H9 (cell line): ENCODE results near the gene NR3C2. TPM values are rescaled to one million over a fixed set of nuclear protein-coding genes. Genes with fewer than 3 reads are reported as not detected.

ENCODE experiments used
- DNase-seq: peaks from one replicate; pipeline ENCODE4 v3.0.0-alpha.2; 2017
- H2AFZ ChIP-seq: one replicate; pipeline ENCODE4 v1.6.1; 2013; ENCODE audit warnings: mild to moderate bottlenecking, low read length, control low read depth, moderate library complexity
- H2AK5ac ChIP-seq: 2 replicates; pipeline ENCODE4 v1.6.1; 2013; ENCODE audit warnings: low read length, control low read depth, mixed read lengths; ENCODE audit not compliant: insufficient read length
- H2BK120ac ChIP-seq: one replicate; pipeline ENCODE4 v1.6.1; 2013; ENCODE audit warnings: low read depth, mild to moderate bottlenecking, low read length, control low read depth, inconsistent platforms; ENCODE audit not compliant: poor library complexity, severe bottlenecking
- H2BK12ac ChIP-seq: 2 replicates; pipeline ENCODE4 v1.6.1; 2013; ENCODE audit warnings: low read length, control low read depth, mixed read lengths, low read depth; ENCODE audit not compliant: insufficient read length
- H2BK15ac ChIP-seq: 2 replicates; pipeline ENCODE4 v1.6.1; 2013; ENCODE audit warnings: low read depth, low read length, control low read depth
- H2BK20ac ChIP-seq: one replicate; pipeline ENCODE4 v1.6.1; 2013; ENCODE audit warnings: low read depth, mild to moderate bottlenecking, low read length, control low read depth, inconsistent platforms; ENCODE audit not compliant: poor library complexity, severe bottlenecking
- H2BK5ac ChIP-seq: 2 replicates; pipeline ENCODE4 v1.6.1; 2013; ENCODE audit warnings: low read length, control low read depth, mixed read lengths; ENCODE audit not compliant: insufficient read length
- H3K14ac ChIP-seq: 2 replicates; pipeline ENCODE4 v1.6.1; 2013; ENCODE audit warnings: low read length, control low read depth; ENCODE audit not compliant: insufficient read depth
- H3K18ac ChIP-seq: 2 replicates; pipeline ENCODE4 v1.6.1; 2013; ENCODE audit warnings: low read depth, mild to moderate bottlenecking, mixed read lengths, low read length, control low read depth; ENCODE audit not compliant: insufficient read length
- H3K23ac ChIP-seq: 2 replicates; pipeline ENCODE4 v1.6.1; 2013; ENCODE audit warnings: low read length, control low read depth, mixed read lengths, low read depth; ENCODE audit not compliant: insufficient read length
- H3K23me2 ChIP-seq: 2 replicates; pipeline ENCODE4 v1.6.1; 2013; ENCODE audit warnings: low read depth, mild to moderate bottlenecking, mixed read lengths, low read length, control low read depth; ENCODE audit not compliant: insufficient read length, poor library complexity, severe bottlenecking
- H3K27ac ChIP-seq: 2 replicates; pipeline ENCODE4 v1.5.1; 2013; ENCODE audit warnings: low read length, control low read depth, mixed read lengths, low read depth; ENCODE audit not compliant: insufficient read length
- H3K27me3 ChIP-seq: 2 replicates; pipeline ENCODE4 v1.6.1; 2013; ENCODE audit warnings: low read length, control low read depth, inconsistent platforms; ENCODE audit not compliant: insufficient read depth
- H3K4ac ChIP-seq: 2 replicates; pipeline ENCODE4 v1.6.1; 2013; ENCODE audit warnings: low read depth, mild to moderate bottlenecking, control low read depth, inconsistent platforms, low read length, moderate library complexity
- H3K4me1 ChIP-seq: 2 replicates; pipeline ENCODE4 v1.6.1; 2013; ENCODE audit warnings: low read length, control low read depth, inconsistent platforms; ENCODE audit not compliant: insufficient read depth
- H3K4me2 ChIP-seq: 2 replicates; pipeline ENCODE4 v1.6.1; 2013; ENCODE audit warnings: low read length, control low read depth, mixed read lengths; ENCODE audit not compliant: insufficient read length, insufficient read depth
- H3K56ac ChIP-seq: 2 replicates; pipeline ENCODE4 v1.6.1; 2013; ENCODE audit warnings: low read depth, mild to moderate bottlenecking, mixed read lengths, low read length, control low read depth; ENCODE audit not compliant: insufficient read length
- H3K79me1 ChIP-seq: 2 replicates; pipeline ENCODE4 v1.6.1; 2013; ENCODE audit warnings: low read depth, mild to moderate bottlenecking, moderate library complexity, low read length, control low read depth, inconsistent platforms; ENCODE audit not compliant: insufficient read depth, poor library complexity, severe bottlenecking
- H3K79me2 ChIP-seq: 2 replicates; pipeline ENCODE4 v1.6.1; 2013; ENCODE audit warnings: low read length, control low read depth, inconsistent platforms; ENCODE audit not compliant: insufficient read depth
- H3K9ac ChIP-seq: 2 replicates; pipeline ENCODE4 v1.6.1; 2013; ENCODE audit warnings: low read length, control low read depth, mixed read lengths; ENCODE audit not compliant: insufficient read length; ENCODE audit errors: extremely low read depth
- H3K9me3 ChIP-seq: one replicate; pipeline ENCODE4 v1.6.1; 2013; ENCODE audit warnings: low read depth, low read length, inconsistent platforms; ENCODE audit not compliant: control insufficient read depth
- H3T11ph ChIP-seq: one replicate; pipeline ENCODE4 v1.6.1; 2013; ENCODE audit warnings: mild to moderate bottlenecking, low read length, control low read depth, inconsistent platforms
- H4K20me1 ChIP-seq: one replicate; pipeline ENCODE4 v1.6.1; 2013; ENCODE audit not compliant: control insufficient read depth, insufficient read length, insufficient read depth
- H4K5ac ChIP-seq: 2 replicates; pipeline ENCODE4 v1.6.1; 2013; ENCODE audit warnings: low read depth, mild to moderate bottlenecking, mixed read lengths, low read length, control low read depth; ENCODE audit not compliant: insufficient read length
- H4K8ac ChIP-seq: replicated peaks from 2 replicates; pipeline ENCODE4 v1.6.1; 2013; ENCODE audit warnings: low read length, control low read depth, mixed read lengths, low read depth; ENCODE audit not compliant: insufficient read length
- H4K91ac ChIP-seq: 2 replicates; pipeline ENCODE4 v1.6.1; 2013; ENCODE audit warnings: low read depth, mild to moderate bottlenecking, moderate library complexity, mixed read lengths, low read length, control low read depth; ENCODE audit not compliant: insufficient read length
- H3K27ac Mint-ChIP-seq, 3 experiments: 2 replicates in 2 of 3; 3 replicates in 1 of 3; pipeline ENCODE4 v1.8.0; 2020 to 2021; ENCODE audit warnings: mixed read lengths in 3 of 3, mild to moderate bottlenecking in 1 of 3, moderate library complexity in 1 of 3
- H3K27me3 Mint-ChIP-seq: 2 replicates; pipeline ENCODE4 v1.8.0; 2021; ENCODE audit warnings: low read depth, mild to moderate bottlenecking, moderate library complexity, mixed read lengths
- H3K36me3 Mint-ChIP-seq, 3 experiments: 2 replicates in 2 of 3; 3 replicates in 1 of 3; pipeline ENCODE4 v1.8.0; 2020 to 2021; ENCODE audit warnings: low read depth in 3 of 3, mixed read lengths in 3 of 3; ENCODE audit not compliant: insufficient read depth in 1 of 3
- H3K4me1 Mint-ChIP-seq, 2 experiments: 2 replicates each; pipeline ENCODE4 v1.8.0; 2020; ENCODE audit warnings: mixed read lengths in 2 of 2
- H3K4me3 Mint-ChIP-seq, 2 experiments: 2 replicates in 1 of 2; 3 replicates in 1 of 2; pipeline ENCODE4 v1.8.0; 2020 to 2021; ENCODE audit warnings: mild to moderate bottlenecking in 2 of 2, mixed read lengths in 2 of 2, moderate library complexity in 1 of 2
- H3K9me3 Mint-ChIP-seq, 2 experiments: 2 replicates in 1 of 2; 3 replicates in 1 of 2; pipeline ENCODE4 v1.8.0; 2020; ENCODE audit warnings: mild to moderate bottlenecking in 2 of 2, mixed read lengths in 2 of 2, moderate library complexity in 1 of 2
- CTCF ChIP-seq: fragments of 200-600 bp; sonication (generic); conservative IDR thresholded peaks from 3 replicates; pipeline ENCODE4 v1.8.0; 2021; ENCODE audit warnings: antibody characterized with exemption, mild to moderate bottlenecking
- WGBS: extraction: QIAGEN DNeasy Blood & Tissue Kit; methylation state at CpG from one replicate; pipeline ENCODE4 v1.1.7; 2013; ENCODE audit warnings: missing lambda C conversion rate, low lambda C conversion rate, mixed read lengths; ENCODE audit not compliant: insufficient read length; ENCODE audit errors: extremely low coverage; 5-methylcytosine and 5-hydroxymethylcytosine counted together
- total RNA-seq: library from RNA; stranded (reverse); gene quantifications from 2 replicates; pipeline ENCODE4 v1.2.1, GENCODE V29; 2021

Gene NR3C2
- total RNA-seq, 1 experiment from 2014 or later = 1.4 TPM

- no peak for DNase-seq
- H2AK5ac ChIP-seq = no peak overlapping the region
- no peak overlapping the region for H3K18ac ChIP-seq
- H3T11ph ChIP-seq = no peak overlapping the region
- H4K91ac ChIP-seq = no peak overlapping the region
- no peak overlapping the region for H3K14ac ChIP-seq
- no peak overlapping the region for H2BK120ac ChIP-seq
- no peaks in the 10 kb centered on the region for H3K9me3 ChIP-seq
- Mint-ChIP-seq H3K27me3 (no peaks in the 10 kb centered on the region), H3K36me3 (no peaks in the 10 kb centered on the region), H3K9me3 (no peaks in the 10 kb centered on the region), H3K27ac (peak overlapping the region in 1 of 3 experiments; percentile 82; a peak in 2 of 7 replicates), H3K4me3 (no peak overlapping the region), H3K4me1 (peaks cover 3 to 5% of the 10 kb centered on the region in 2 experiments; a peak in 3 of 4 replicates)
- H3K9ac ChIP-seq = no peak overlapping the region
- no peaks in the 10 kb centered on the region for H3K79me1 ChIP-seq
- no peaks in the 10 kb centered on the region for H4K20me1 ChIP-seq
- H3K4me1 ChIP-seq = no peaks in the 10 kb centered on the region
- H3K4me2 ChIP-seq = no peak overlapping the region
- no peak overlapping the region for H2BK5ac ChIP-seq
- TF ChIP-seq CTCF = no peak
- no peaks in the 10 kb centered on the region for H3K79me2 ChIP-seq
- no peak overlapping the region for H4K8ac ChIP-seq
- H3K23me2 ChIP-seq = no peaks in the 10 kb centered on the region
- H3K23ac ChIP-seq = no peak overlapping the region
- no peak overlapping the region for H3K4ac ChIP-seq
- peak overlapping the region; percentile 60 for H2BK20ac ChIP-seq
- H2BK12ac ChIP-seq = no peak overlapping the region
- WGBS = no CpG with 5 or more reads among the region's 4 CpGs
- H3K56ac ChIP-seq = no peak overlapping the region
- no peaks in the 10 kb centered on the region for H3K27me3 ChIP-seq
- H4K5ac ChIP-seq = no peak overlapping the region
- no peak overlapping the region for H2BK15ac ChIP-seq
- no peak overlapping the region for H3K27ac ChIP-seq
- H2AFZ ChIP-seq = no peak overlapping the region
Observed at GRCh38 chr4:148289740-148290139, 152.5 kb downstream of the NR3C2 start.
